Superior temporal gyrus (tissue), 1 donor: ENCODE data around the gene ZFAND3.
"Not testable (repeated sequence)": the region's sequence is repeated elsewhere in the genome, so short reads cannot be mapped to it uniquely, and the experiment has no call there.

ENCODE experiments used
- DNase-seq: peaks from one replicate; pipeline ENCODE4 v3.0.0-alpha.2; 2016; ENCODE audit errors: extremely low spot score

ZFAND3 gene

DNA sequence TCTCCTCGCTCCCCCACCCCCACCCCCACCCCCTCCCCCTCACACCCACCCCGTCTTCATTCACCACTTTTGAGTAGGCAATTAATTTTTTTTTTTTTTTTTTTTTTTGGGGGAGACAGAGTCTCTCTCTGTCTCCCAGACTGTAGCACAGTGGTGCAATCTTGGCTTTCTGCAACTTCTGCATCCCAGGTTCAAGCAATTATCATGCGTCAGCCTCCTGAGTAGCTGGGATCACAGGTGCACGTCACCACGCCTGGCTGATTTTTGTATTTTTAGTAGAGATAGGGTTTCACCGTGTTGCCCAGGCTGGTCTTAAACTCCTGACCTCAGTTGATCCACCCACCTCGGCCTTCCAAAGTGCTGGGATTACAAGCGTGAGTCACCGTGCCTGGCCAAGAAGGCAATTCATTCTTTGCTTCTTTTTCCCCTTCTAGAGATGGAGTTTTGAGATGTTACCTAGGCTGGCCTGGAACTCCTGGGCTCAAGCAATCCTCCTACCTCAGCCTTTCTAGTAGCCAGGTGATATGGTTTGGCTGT is 230.4 kb downstream of the ZFAND3 start:
- not testable (repeated sequence) for DNase-seq

DNA sequence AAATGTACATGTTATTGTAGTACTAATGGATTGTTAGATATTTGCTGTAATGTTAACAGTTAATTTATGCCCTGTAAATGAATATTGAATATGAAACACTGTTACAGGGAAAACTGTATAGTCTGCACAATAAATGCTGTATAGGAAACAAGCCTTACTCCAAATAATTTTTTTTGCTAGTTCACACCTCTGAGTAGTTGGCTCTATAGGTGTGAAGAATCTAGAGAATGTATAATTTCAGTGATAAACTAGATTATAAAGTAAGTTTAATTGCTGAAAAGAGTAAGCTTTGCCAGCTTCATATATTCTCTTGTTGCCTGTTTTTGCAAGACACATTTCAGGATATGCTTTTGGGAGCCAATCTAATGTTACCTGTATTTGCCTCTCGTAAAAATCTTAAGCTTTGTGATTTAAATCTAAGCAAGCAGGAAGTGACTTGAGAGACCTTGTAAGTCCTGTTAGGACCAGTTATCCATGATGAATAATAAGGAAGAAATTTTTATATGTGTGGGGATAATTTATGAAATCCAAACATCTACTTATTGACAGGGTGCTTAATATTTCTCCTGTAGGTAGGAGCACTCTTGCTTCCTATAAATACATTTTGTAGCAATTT is 232.4 kb downstream of the ZFAND3 start:
- DNase-seq, result no peak

DNA sequence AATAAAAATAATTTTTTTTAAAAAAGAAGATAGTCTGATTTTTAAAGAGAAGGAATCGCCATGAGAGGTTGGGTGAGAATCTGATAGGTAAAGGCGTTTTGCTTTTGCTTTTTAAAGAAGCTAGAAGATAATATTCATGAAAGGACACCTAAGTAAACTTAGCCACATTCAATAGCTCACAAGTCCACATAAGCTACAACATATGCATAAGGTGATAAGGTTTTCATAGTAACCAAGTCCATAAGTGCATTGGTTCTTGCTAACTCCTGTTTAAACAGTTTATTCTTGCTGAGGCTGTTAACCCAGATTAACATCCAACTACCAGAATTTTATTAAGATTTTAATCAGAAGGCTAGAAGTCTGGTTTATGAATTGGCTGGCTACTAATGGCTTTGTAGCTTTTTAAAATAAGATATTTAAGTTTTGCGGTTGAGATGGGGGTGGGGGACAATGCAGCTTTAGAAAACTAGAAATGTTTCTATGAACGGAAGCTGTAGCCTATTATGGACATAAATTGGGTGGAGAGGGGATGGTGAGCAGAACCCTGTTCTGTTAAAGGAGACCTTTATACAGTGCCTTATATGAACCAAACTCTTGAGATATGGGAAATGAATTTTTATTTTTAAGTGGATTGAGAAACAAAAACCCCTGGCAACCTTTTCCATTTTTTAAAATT is 235.1 kb downstream of the ZFAND3 start:
- no peak for DNase-seq

DNA sequence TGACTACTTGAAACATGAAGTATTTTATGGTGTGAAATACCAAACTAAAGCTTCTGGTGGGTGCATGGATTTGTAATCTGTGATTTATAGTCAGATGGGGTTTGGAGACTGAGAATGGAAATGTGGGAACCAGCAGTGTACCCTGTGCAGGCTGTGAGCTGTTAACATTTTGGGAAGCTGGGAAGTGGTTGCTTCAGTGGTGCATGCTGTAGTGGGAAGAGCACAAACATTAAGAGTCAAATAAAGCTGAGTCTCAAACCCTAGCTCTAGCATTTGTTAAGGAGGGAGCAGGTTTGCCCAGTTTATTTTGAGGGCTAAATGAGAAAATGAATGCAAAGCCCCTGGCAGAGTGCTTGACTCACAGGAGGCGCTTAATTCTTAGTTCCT is 235.7 kb downstream of the ZFAND3 start:
- no peak for DNase-seq

DNA sequence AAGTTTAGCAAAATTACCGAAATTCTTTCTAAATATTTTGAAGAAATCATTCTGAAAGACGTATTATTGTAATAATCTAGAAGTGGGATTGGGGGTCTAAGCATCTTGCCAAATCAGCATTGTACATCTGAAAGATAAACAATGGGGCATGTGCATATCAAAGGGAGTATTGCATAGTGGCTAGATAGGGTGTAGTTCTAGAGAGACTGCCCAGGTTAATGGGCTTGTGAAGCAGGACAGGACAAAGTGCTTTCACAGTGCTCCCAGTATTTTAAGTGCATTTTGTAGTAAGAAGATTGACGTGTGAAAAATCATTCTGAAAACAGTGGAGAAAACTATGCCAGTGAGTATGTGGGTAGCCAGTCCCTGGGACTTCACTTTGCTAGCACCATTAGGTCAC is 236.8 kb downstream of the ZFAND3 start:
- DNase-seq, result no peak

DNA sequence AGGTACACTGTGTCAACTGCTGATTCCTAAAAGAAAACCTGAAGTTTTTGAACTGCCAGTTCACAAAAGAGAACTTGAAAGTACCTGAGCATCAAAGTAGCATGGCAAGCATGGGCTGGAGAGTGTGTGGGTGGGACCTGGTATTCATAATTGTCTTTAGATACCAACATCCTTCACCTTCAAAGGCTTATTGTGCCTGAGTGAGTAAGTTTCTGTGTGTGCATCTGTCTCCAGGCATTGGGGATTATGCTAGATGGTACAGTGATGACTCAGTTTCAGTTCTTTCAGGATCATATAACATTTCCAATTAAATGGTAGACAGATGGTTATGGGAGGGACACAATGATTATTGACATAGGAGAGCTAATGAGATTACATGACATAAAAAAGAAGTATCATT is 238.5 kb downstream of the ZFAND3 start:
- DNase-seq, result no peak

DNA sequence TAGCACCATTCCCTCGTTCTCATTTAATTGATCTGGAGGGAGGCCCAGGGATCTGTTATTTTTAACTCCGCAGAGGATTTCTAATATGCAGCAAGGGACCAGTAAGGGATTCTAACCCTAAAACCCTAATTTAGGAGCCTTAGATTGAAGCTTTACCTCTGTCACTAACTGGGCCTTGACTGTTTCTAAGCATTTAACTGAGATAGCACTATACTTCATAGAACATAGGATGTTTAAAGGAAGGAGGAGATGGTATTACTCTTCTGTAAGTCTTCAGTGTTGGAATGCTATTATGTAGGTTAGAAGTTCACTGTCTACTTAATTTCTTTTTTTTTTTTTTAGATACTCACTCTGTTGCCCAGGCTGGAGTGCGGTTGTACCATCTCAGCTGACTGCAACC is 242.5 kb downstream of the ZFAND3 start:
- DNase-seq, result no peak

DNA sequence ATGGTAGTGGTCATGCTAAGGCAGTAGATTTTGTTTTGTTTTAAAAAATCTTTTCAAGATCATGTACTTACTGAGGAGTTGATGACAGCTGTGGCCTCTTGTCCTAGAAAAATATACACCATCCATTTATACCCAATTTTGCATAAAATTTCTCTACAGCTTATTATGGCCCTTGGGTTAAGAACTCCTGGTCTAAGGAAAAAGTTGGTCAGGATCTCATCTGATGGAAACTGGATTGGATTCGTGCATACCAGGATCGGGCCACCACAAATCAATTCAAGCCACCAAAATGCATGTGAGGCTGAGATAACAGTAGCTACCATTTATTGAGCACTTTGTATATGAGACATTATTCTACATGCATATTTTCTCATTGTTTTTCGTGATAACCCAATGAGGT is 244.4 kb downstream of the ZFAND3 start:
- DNase-seq, result no peak

DNA sequence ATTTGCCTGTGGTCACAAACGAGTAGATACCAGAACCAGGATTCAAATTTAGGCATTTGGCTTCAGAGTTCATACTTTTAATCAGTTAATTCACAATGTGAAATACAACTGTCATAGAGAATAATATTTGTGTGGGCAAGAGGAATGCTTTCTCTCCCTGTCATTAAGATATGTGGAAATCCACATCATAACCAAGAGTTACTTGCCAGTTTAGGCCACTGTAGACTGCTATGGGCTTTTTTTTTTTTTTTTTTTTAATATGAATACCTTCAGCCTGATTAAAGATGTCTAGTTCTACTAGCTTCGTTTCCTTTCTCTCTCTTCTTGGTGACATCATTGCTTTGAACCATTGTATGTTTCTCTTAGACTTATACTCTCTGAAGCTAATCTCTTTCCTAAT is 244.9 kb downstream of the ZFAND3 start:
- DNase-seq, result no peak

DNA sequence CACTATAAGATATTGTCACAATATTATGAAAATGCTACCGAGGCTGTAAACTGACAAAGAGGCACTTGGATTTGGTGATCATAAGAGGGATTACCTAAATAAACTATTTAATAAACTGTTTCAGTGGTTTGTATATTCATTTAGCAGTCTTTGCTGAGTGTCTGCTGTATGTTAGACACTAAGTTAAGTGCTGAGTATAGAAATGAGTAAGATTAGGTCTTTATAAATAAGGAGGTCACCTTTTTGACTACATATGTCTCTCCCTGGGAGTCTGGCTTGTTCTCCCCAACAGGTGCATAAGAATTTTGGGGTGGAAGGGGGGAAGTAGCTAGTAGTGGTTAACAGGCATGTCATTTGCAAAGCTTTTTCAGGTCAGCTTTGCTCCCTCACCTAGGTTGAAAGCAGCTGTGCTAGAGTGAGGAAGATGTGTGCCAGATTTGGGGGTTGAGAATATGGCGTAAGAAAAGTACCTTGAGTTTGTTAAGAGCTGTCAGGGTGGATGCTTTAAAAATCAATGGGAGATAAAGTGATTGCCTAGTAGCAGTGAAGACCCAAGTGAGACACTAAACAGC is 246.3 kb downstream of the ZFAND3 start:
- no peak for DNase-seq

DNA sequence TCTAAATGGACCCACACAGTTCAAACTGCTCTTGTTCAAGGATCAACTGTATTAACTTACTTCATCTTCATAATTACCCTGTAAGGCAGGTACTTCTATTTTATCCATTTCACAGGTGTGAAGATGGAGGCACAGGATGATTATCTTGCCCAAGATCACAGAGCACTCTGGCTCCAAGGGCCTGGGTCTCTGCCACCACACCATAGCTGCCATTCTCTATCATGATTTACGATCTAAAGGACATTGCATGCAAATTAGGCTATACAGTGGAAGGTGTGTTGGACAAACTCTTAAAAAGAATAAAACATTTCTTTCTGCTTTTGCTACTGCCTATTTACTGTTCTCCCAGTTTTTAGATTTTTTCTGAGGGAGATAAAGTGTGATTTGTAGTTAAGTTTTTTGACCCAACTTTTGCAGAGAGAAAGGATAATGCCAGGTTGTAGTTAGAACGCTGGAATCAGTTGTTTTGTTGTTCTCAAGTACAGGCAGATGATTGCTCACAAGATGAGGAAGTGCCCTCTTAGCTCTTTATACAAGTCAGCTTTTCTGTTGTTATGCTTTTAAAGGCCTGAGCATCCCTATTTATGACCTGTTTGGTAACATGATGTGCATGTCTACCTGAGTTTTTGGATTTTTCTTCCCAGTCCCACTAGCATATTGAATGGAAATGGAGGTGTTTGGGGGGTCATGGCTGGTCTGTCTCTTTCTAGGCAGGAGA is 247.9 kb downstream of the ZFAND3 start:
- DNase-seq, result no peak

DNA sequence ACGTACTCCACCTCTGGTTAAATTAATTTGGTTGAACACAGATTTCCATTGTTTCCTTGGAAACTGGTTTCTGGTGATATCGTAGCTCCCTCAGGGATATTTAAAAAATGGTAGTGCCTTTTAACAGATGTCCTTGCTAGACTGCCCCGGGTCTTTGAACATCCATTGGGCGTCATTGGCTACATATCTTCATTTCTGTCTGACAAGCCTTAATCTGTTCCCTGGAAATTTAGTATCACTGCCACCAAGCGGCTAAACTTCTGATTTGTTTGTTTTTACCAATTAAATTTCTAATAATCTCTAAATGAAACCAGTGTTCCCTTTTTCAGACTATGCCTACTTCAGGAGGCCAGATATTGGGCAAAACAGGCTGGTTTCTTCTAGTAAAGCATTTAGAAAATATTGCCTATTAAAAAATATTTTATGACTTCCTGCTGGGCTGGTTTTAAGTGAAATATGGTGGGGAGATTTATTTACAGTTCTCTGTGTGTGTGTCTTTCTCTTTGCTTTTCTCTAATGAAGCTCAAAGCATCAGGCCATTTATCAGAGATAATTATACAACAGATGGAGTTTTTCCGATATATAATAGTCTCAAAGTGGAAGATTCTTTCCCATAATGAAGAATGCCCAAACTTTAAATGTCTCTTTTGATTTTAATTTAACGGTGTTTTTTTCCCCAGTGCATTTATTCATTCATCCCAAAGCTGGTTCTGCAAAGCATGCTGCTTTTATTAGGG is 249.5 kb downstream of the ZFAND3 start:
- DNase-seq, result peak; percentile 65

DNA sequence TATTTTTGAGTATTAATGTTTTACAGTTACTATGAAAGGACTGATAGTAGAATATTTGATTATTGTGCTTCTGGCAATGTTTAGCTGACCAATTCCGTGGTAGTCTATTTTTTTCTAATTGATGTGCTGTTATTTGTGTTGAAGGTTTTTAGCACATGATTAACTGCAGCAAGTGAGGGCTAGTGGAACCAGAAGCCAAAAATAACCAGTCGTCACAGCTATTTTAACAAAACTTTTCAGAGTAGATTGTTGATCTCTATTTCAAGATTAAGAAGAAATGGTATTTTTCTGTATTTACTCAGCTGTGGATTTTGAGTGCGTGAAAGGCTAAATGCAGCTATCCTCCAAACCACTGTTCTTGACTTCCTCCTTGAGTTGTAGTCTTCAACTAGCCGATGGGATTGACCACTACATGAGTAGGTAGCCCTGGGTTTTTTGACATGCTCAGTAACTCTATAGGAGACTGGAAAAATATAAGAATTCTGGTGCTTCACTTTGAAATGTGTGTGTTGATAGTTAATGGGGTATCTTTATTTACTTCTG is 258.0 kb downstream of the ZFAND3 start:
- no peak for DNase-seq

DNA sequence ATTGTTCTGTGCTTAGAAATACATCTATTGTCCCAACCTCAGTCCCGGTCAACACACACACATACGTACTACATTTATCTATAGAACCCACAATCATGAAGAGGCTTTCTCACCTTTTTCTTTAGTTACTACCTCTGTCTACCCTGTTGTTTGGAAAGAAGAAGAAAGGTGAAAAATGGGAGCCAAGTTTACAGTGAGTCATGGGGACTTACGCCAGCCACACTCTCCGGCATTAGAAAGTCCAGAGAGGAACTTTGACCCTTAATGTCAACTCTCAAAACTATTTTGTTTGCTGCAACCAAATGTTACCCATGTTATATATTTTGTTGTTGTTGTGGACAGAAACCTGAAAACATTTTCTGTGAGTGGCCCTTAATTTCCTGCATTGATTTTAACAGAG is 259.1 kb downstream of the ZFAND3 start:
- no peak for DNase-seq

DNA sequence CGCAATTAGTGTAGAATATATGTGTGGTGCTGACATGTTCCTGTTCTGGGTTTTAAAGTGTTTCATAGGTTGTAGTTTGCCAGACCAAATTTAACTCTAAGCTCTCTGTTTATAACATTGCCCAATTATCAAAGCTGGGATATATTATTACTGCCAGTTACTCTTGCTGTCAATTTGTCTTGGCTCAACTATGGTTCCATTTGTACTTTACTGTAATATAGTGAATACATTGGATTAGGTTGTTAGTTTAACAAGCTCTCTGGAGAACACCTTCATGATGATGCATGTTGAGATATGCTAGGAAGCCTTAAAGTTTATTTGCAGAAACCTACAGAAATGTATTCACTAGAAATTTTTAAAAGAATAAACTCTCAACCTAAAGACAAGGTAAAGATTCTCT is 259.6 kb downstream of the ZFAND3 start:
- no peak for DNase-seq

DNA sequence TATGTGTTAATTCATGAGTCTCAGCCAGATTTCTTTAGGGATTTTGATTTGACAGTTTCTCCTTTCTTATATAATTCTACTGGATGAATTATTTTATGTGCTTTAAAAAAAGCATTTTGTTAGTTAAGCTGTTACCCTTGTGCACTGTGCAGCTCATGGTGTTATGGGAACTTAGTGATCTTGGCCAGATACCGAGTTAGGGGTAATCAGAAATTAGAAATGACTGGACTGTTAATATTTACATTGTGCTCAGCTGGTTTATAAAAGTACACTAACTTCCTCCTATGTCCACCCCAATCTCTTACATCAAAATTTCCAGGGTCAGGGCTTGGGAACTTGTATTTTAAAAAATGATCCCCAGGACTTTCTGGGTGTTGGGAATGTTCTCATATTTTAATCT is 260.0 kb downstream of the ZFAND3 start:
- DNase-seq, result no peak

DNA sequence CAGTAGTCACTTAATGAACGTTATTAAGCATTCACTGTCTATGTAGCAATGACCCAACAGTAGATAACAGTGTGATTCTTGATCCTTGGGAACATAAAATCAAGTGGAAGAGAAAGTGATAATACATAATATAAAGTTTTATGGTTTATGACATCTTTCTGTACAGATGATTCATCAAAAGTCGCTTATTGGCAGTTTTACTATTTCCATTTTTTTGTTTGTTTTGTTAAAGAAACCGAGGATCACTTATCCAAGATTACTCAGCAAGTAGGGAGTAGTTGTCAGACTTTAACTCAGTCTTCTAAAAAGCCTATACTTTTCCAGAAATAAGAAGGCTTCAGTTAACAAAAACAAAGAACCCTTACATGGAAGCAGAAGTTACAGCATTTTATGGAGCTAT is 260.8 kb downstream of the ZFAND3 start:
- no peak for DNase-seq

DNA sequence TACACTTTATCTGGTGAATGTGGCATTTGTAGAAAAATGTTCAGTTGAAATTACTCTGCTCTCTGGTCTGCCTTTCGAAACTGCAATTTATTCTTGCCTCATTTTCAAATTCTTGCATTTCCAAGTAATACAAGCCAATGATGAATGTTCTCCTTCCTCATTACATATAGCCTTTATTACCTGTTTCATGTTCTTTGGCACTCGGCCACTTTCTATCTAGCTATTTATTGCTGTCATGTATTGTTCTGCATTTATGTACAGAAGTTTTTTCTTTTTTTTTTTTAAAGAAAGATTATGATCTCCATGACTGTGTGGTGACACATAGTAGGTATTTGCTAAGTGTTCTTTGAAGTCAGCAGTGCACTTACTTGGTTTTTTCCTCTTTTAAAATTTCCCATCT is 261.4 kb downstream of the ZFAND3 start:
- DNase-seq, result no peak

DNA sequence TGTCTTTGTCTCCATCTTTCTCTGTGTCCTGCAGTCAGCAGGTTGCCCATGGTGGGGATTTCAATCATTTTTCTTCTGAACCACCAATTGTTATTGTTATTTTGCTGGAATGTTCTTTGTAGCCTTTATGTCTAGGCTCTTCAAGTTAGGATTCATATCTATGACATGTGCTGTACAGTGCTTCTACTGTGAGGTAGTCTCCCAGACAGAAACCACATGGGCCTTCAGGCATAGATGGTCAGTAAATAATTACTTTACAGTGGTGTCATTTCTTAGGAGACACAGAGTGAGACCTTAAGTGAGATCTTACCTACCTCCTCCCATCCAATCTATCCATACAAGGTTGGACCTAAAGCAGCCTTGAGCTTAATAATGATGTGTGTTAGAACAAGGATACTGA is 265.5 kb downstream of the ZFAND3 start:
- no peak for DNase-seq

DNA sequence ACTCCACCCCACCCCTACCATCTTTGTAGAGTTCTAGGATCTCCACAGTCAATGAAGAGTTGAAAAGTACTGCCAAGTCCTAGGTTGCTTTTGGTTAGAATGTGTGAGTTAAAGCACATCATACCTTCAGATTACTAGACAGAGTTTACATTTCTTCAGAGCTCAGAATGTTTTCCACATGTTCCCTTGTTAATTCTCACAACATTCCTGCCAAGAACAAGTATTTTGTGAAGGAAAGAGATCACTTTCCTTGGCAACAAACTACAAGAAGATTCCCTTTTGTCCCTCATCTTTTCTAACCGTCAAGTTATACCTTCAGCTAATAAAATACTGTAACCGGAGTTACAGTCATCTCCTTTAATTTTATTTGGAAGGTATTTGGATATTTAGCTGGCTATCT is 266.8 kb downstream of the ZFAND3 start:
- DNase-seq, result no peak

DNA sequence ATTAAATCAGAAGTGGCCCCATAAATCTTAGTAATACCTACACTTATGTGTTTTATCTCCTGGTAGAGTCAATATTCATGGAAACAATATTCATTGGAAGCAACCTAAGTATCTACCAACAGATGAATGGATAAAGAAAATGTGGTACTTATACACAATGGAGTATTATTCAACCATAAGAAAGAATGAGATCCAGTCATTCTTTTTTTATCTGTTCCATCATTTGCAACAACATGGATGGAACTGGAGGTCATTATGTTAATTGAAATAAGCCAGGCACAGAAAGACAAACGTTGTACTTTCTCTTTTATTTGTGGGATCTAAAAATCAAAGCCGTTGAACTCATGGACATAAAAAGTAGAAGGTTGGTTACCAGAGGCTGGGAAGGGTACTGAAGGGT is 268.5 kb downstream of the ZFAND3 start:
- DNase-seq, result peak; percentile 68

DNA sequence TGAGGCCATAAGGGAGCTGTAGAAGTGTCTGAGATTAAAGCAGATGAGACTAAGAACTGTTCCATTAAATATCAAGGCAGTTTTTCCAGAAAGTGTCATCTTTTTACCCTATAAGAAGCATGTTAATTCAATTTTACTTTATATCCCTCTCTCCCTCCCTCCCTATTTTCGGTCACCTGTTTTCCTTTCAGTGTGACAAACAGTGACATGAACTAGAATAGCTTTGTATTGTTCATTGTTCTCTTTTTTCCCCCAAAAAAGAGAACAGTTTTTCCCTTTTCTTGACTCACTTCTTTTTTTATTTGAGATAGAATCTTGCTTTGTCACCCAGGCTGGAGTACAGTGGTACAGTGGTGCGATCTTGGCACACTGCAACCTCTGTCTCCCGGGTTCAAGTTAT is 269.3 kb downstream of the ZFAND3 start:
- DNase-seq, result peak; percentile 54
